Endothelial cell of umbilical vein (primary cell): ENCODE results near the gene RNU1-2. TPM values are rescaled to one million over a fixed set of nuclear protein-coding genes. Genes with fewer than 3 reads are reported as not detected.
"Not testable (repeated sequence)": the region's sequence is repeated elsewhere in the genome, so short reads cannot be mapped to it uniquely, and the experiment has no call there.

ENCODE experiments used
- BruUV-seq: library from RNA; stranded (reverse); fragments of 400-500 nt; replicated peaks from 2 replicates; lab custom pipeline; 2021; lab: Mats Ljungman, UMichigan
- CTCF ChIA-PET: fragments of 300-600, 350-600 bp; sonication (Branson Sonifier 250); formaldehyde crosslinking; loops from one replicate; lab custom pipeline; 2021; ENCODE audit warnings: antibody characterized with exemption, inconsistent platforms; lab: Charles Lee
- POLR2A ChIA-PET: fragments of 300-600, 350-600 bp; sonication (Branson Sonifier 250); formaldehyde crosslinking; loops from one replicate; lab custom pipeline; 2021; ENCODE audit warnings: antibody characterized with exemption, inconsistent platforms; lab: Charles Lee
- DNase-seq: peaks from one replicate; pipeline ENCODE4 v3.0.0-alpha.2; 2011; ENCODE audit warnings: low read depth, low spot score
- FAIRE-seq: peaks from 2 replicates; lab custom pipeline; 2011; peaks lifted over from hg19 to GRCh38; lab: Jason Lieb, UNC
- H2AFZ ChIP-seq: 2 replicates; pipeline ENCODE4 v1.6.0; 2012; ENCODE audit warnings: low read depth, low read length, control low read depth, inconsistent platforms
- H3K27ac ChIP-seq: 2 replicates; pipeline ENCODE4 v1.5.1; 2011; ENCODE audit warnings: low read depth, mild to moderate bottlenecking, control low read depth, low read length, moderate library complexity; ENCODE audit not compliant: insufficient read depth
- H3K27me3 ChIP-seq, 2 experiments: 2 replicates each; pipeline versions ENCODE4 v1.6.0 to v1.6.1; 2011; ENCODE audit warnings: low read length in 2 of 2, mixed read lengths in 1 of 2; ENCODE audit not compliant: control insufficient read depth in 2 of 2, insufficient read depth in 2 of 2
- H3K36me3 ChIP-seq, 2 experiments: 2 replicates in 1 of 2; 3 replicates in 1 of 2; pipeline ENCODE4 v1.5.1; 2011; ENCODE audit warnings: low read length in 2 of 2, mild to moderate bottlenecking in 1 of 2, moderate library complexity in 1 of 2; ENCODE audit not compliant: control insufficient read depth in 2 of 2, insufficient read depth in 2 of 2; ENCODE audit errors: extremely low read depth in 1 of 2
- H3K4me1 ChIP-seq: 3 replicates; pipeline ENCODE4 v1.5.1; 2011; ENCODE audit warnings: mild to moderate bottlenecking, low read length; ENCODE audit not compliant: control insufficient read depth, insufficient read depth; ENCODE audit errors: extremely low read depth
- H3K4me2 ChIP-seq: 2 replicates; pipeline ENCODE4 v1.6.1; 2011; ENCODE audit warnings: low read length, control low read depth, mixed read lengths; ENCODE audit not compliant: insufficient read depth
- H3K4me3 ChIP-seq, 3 experiments: fragments of 200-600 bp in 1 of 3; sonication (generic), shearing (Covaris generic) in 1 of 3; replicated peaks in 1 of 3; 2 replicates each; pipeline ENCODE4 v1.5.1; 2011 to 2016; ENCODE audit warnings: control low read depth in 3 of 3, low read length in 3 of 3, mild to moderate bottlenecking in 2 of 3, inconsistent platforms in 1 of 3, low read depth in 1 of 3, moderate library complexity in 1 of 3; ENCODE audit not compliant: insufficient read depth in 1 of 3
- H3K79me2 ChIP-seq: 2 replicates; pipeline ENCODE4 v1.6.0; 2012; ENCODE audit warnings: low read length, inconsistent platforms; ENCODE audit not compliant: control insufficient read depth, insufficient read depth
- H3K9ac ChIP-seq: replicated peaks from 2 replicates; pipeline ENCODE3; 2011; ENCODE audit warnings: low read length, control low read depth; ENCODE audit not compliant: insufficient read depth; ENCODE audit errors: extremely low read depth
- H3K9me1 ChIP-seq: replicated peaks from 3 replicates; pipeline ENCODE4 v1.6.0; 2011; ENCODE audit warnings: mild to moderate bottlenecking, low read length; ENCODE audit not compliant: control insufficient read depth, insufficient read depth; ENCODE audit errors: extremely low read depth
- H3K9me3 ChIP-seq: replicated peaks from 2 replicates; pipeline ENCODE4 v1.5.1; 2012; ENCODE audit warnings: low read length, inconsistent platforms; ENCODE audit not compliant: control insufficient read depth, insufficient read depth
- H4K20me1 ChIP-seq: replicated peaks from 2 replicates; pipeline ENCODE3; 2011; ENCODE audit warnings: mild to moderate bottlenecking, low read length; ENCODE audit not compliant: control insufficient read depth, insufficient read depth; ENCODE audit errors: extremely low read depth
- JUN ChIP-seq: IDR thresholded peaks from 2 replicates; pipeline ENCODE4 v1.6.1; 2011; ENCODE audit warnings: borderline replicate concordance, low read depth; ENCODE audit not compliant: insufficient read length, insufficient read depth
- MYC ChIP-seq: IDR thresholded peaks from one replicate; pipeline ENCODE4 v1.6.1; 2011; ENCODE audit warnings: mild to moderate bottlenecking, low read depth, low read length
- dilution Hi-C: fragments of 300-500 bp; cut with MboI; formaldehyde crosslinking; loops from one replicate; pipeline ENCODE4 v1.15.0; 2019; ENCODE audit warnings: low sequenced_read_pairs; ENCODE audit not compliant: extremely low pct_ligation_motif_present
- intact Hi-C: fragments of 100-400 bp; cut with micrococcal nuclease; formaldehyde crosslinking; loops from one replicate; pipeline ENCODE4 v1.10.0; 2022
- polyA plus RNA-seq, 4 experiments: library from polyadenylated mRNA; depleted of rRNA in 3 of 4; stranded (reverse) in 3 of 4; unstranded in 1 of 4; fragments of >200 nt; gene quantifications; 2 replicates each; pipeline versions ENCODE4 v1.2.1 to v1.2.3, GENCODE V29; 2011 to 2012; ENCODE audit warnings: missing spikeins in 1 of 4
- total RNA-seq: library from RNA; stranded (reverse); gene quantifications from 2 replicates; pipeline ENCODE4 v1.2.3, GENCODE V29; 2021

The RNU1-2 gene
- total and polyA plus RNA-seq, 2 donors (not counting 3 experiments of a cell fraction or from before 2014, with no cell fraction given) = 206 to 1,319 TPM

DNA sequence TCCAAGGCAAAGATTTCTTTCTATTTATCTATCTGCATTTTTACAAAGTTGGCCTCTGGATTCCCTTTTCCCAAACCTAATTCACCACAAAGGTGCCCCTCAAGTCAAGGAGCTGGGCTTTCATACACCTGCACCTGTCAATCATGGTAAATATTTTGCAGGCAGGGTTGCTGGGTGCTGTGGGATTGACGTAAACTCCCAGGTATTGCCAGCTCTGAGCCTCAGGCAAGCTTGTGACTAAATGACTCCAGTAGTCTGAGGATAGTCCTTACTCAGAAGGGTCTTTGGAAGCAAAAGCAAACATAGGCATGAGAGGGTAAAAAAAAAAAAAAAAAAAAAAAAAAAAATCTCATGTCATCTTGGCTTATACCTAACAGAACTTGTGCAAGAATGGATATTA, 14.0 kb upstream of the RNU1-2 start:
- H3K4me1 ChIP-seq, H3K36me3 ChIP-seq, H3K27ac ChIP-seq, H3K4me3 ChIP-seq, dilution Hi-C loops, H3K9me3 ChIP-seq, intact Hi-C loops, H4K20me1 ChIP-seq, FAIRE-seq, H3K4me2 ChIP-seq, H3K9me1 ChIP-seq, DNase-seq, BruUV-seq, H3K79me2 ChIP-seq, CTCF ChIA-PET, H2AFZ ChIP-seq, H3K9ac ChIP-seq: not testable (repeated sequence)
- H3K27me3 ChIP-seq = peaks cover 22 to 33% of the 10 kb centered on the region in 2 experiments
- POLR2A ChIA-PET = interaction anchor here (0.7 kb wide), 1 partner anchor 257 kb away, joined by 11 read pairs; no protein-coding TSS in a partner anchor

DNA sequence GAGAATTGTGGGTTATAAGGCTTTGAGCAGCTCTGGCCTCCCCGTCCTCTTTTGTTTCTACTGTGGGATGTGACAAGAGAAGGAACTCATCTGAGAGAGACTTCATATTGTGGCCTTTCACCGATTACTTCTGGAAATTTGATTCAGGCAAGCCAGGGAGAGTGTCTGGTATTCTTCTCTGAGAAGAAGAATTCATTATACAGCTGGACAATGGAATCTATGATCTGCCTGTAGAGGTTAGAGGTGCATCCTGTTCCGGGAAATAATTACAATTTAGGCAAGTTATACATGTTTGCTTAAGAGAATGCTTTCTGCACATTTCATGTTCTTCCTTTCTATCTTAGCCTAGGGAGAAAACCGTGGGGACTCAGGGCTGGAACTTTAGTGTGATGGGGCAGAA, 12.8 kb upstream of the RNU1-2 start:
- Histone ChIP-seq H3K4me2 (no peak overlapping the region), H2AFZ (no peak overlapping the region), H4K20me1 (no peaks in the 10 kb centered on the region), H3K9me3 (no peaks in the 10 kb centered on the region), H3K36me3 (no peaks in the 10 kb centered on the region), H3K4me1 (peaks cover 9% of the 10 kb centered on the region), H3K27ac (no peak overlapping the region), H3K4me3 (no peak overlapping the region), H3K27me3 (peaks cover 22 to 30% of the 10 kb centered on the region in 2 experiments), H3K79me2 (no peaks in the 10 kb centered on the region), H3K9ac (no peak overlapping the region), H3K9me1 (no peaks in the 10 kb centered on the region)
- ChIA-PET POLR2A (no interaction called here), CTCF (interaction anchor here (0.8 to 1.0 kb wide), 2 partner anchors 9 to 21 kb away, joined by 3 to 4 read pairs; no protein-coding TSS in a partner anchor)
- peak; percentile 65 for FAIRE-seq
- intact Hi-C loops (no loop called here), dilution Hi-C loops (no loop called here)
- no peak for TF ChIP-seq MYC
- TF ChIP-seq JUN = peak; percentile 21
- DNase-seq = peak; percentile 56
- no TSS peak for BruUV-seq

DNA sequence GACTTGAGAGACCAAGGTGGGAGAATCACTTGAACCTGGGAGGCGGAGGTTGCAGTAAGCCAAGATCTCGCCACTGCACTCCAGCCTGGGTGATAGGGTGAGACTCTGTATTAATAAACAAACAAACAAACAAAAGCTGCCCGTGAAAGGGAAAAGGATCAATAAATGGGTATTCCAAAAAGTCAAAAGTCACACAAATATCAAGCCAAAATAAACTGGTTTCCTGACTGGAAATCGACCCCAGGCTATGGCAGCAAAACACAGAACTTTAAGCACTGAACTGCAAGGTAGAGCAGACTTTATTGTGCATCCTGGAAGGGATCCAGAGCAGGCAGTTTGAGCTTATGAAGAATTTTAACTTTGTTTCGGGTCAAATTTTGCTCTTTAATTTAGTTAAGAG, 11.3 kb upstream of the RNU1-2 start:
- H3K9ac ChIP-seq, dilution Hi-C loops, H3K4me2 ChIP-seq, H4K20me1 ChIP-seq, intact Hi-C loops, H3K9me1 ChIP-seq, H3K79me2 ChIP-seq, DNase-seq, H3K36me3 ChIP-seq, H3K9me3 ChIP-seq, H3K27ac ChIP-seq, POLR2A ChIA-PET, H3K4me3 ChIP-seq, H2AFZ ChIP-seq, FAIRE-seq, BruUV-seq: not testable (repeated sequence)
- Histone ChIP-seq H3K4me1 (peaks cover 16% of the 10 kb centered on the region), H3K27me3 (peaks cover 17 to 24% of the 10 kb centered on the region in 2 experiments)
- CTCF ChIA-PET = interaction anchor here (1.1 to 1.3 kb wide), 2 partner anchors 8 to 177 kb away, joined by 3 read pairs; no protein-coding TSS in a partner anchor
